GM19455 (cell line): Measurements from ENCODE around the gene FRS2.

ENCODE experiments used
- ATAC-seq: cut with Tn5 transposase; IDR thresholded peaks from one replicate; pipeline ENCODE4 v1.9.1; 2021; ENCODE audit not compliant: unreplicated experiment

Gene FRS2

DNA sequence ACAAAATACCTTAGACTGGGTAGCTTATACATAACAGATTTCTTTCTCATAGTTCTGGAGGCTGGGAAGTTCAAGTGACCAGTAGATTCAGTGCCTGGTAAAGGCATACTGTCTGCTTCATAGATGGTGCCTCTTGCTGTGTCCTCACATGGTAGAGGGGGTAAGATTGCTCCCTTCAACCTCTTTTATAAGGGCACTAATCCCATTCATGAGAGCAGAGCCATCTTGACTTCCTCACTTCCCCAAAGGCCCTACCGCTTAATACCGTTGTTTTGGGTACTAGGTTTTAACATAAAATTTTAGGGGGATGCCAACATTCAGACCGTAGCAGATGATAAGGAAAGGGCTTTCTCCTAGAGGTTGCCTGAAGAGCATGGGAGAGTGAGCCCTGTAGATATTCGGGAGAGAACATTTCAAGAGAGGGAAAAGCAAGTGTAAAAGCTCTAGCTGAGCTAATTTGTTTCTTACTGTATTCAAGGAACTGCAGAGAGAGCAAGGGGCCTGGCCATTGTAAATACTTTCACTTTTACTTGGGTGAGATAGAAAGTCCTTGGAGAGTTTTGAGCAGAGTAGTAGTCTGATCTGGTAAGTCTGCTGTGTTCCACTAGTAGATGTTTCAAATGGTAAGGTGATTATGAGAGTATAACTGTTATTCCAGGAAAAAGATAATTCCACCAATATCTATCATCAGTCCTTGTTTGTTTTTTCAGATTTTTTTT, 27.3 kb downstream of the FRS2 start:
- peak; percentile 89 for ATAC-seq

DNA sequence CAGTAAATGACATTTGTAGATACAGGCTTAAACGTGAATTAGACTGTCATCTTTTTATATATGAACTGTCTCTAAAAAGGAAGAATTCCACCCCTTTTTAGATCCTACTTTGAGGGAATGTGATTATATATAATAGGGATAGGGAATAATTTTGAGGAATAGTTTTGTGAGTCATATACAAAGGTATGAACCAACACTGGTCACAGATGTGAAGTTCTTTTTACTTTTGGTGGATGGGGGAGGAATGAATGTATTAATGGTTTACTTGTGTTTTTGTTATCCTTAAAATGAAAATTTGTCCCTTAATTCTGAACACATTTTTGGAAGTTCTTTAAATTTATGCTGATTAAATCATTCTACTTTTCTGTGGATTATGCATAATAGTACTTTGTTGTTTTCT, 30.4 kb downstream of the FRS2 start:
- no peak for ATAC-seq

DNA sequence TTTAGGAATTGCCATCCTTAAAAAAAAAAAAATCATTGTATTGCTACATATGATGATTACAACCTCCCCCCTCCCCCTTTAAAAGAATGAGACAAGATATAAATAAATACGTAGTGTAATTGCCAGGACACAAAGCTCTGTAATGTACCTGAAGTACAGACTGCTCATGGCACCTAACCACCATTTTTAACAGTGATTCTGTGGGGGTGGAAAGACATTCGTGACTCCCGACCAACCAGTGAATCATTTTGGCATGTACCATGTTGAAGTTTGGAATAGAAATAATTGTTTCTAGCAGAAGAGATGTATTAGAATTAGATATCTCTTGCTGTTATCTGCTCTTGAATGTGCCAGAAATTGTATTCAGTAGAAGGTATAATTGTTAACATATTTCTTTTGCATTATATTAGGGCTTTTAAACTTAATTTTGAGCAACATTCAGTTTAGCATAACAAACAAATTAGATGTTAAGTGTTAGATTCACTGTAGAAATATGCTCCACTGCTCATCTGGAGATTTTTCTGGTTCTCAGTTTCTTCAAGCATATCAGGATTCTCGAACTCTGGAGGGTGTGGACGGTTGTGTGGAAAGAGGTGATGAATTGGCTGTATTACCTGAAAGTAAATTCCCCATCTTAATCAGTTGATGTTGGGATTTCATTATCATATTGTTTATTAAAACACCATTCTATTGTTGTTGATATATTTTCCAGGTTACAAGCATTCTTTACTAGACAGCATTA, 31.1 kb downstream of the FRS2 start:
- ATAC-seq = no peak

DNA sequence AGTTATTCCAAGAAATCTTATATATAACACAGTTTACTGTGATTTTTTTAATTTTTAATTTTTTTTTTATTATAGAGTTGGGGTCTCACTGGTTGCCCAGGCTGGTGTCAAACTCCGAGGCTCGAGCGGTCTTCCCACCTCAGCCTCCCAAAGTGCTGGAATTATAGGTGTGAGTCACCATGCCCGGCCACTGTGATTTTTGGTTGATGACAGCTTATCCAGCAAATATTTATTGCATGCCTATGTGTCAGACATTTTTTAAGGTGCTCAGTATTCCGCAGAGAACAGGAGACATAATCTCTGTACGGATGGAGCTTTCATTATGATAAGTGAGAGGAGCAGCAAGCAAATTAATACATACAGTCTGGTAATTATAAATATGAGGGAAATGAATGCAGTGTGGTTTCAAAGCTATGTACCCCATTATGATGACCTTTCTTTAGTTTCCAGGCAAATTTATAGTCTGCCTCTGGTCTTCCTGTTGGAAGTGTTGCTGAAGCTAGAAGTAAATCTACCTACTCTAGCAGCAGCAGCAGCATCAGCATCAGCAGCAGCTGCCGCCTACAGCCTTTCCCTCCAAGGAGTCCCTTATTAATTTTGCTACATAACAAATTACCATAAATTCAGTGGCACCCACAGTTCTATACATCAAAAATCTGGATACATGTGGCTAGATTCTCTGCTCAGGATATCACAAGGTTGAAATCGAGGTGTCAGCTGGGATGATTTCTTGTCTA, 32.3 kb downstream of the FRS2 start:
- ATAC-seq = no peak

DNA sequence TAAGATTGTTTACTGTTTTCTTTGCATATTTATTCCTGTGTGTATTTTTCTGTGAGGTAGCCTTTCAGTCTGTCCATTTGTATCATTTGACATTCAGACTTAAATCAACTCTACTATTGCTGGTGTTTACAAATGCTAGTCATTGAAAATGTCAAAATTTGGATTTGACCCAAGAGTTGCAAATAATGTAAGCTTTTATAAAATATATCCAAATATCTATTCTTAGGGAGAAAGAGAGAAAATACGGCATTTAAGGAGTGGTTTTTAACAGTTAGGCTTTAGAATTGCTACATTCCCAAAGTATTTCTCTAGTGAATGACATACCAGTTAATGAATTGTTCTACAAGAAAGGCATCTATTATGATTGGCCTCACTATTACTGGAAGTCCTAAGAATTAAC, 37.9 kb downstream of the FRS2 start:
- no peak for ATAC-seq

DNA sequence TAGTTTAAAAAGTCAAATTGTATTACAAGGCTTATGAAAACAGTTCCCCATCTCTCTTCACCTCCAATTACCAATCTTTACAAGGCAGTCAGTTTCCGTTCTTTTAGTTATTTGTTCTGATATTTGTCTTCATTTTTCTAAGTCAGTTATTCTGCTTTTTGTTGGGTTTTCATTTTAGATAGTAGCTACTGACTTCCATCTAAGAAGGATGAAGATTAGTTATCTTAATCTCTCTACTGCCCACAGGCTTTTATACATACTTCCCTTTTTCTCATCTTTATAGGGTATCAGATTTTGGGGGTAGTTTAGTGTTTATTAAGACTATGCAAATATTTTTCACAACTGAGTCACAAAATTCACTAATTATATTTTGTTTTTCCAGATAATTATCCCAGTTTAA, 38.4 kb downstream of the FRS2 start:
- ATAC-seq = no peak

DNA sequence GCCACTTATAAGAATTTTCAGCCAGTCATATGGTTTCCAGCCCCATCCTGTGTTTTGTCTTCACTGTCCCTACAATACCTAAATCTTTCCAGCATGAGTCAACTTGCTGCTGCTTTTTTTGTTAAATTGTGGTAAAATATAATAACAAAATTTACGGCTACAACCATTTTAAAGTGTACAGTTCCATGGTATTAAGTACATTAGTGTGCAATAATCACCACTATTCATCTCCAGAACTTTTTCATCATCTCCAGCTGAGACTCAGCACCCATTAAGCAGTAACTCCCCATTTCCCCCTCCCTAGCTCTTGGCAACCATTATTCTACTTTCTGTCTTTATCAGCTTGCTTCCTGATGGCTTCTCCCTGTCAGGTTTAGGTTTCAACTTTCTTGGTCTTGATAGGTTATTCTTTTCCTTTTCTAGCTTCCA, 39.1 kb downstream of the FRS2 start:
- no peak for ATAC-seq

DNA sequence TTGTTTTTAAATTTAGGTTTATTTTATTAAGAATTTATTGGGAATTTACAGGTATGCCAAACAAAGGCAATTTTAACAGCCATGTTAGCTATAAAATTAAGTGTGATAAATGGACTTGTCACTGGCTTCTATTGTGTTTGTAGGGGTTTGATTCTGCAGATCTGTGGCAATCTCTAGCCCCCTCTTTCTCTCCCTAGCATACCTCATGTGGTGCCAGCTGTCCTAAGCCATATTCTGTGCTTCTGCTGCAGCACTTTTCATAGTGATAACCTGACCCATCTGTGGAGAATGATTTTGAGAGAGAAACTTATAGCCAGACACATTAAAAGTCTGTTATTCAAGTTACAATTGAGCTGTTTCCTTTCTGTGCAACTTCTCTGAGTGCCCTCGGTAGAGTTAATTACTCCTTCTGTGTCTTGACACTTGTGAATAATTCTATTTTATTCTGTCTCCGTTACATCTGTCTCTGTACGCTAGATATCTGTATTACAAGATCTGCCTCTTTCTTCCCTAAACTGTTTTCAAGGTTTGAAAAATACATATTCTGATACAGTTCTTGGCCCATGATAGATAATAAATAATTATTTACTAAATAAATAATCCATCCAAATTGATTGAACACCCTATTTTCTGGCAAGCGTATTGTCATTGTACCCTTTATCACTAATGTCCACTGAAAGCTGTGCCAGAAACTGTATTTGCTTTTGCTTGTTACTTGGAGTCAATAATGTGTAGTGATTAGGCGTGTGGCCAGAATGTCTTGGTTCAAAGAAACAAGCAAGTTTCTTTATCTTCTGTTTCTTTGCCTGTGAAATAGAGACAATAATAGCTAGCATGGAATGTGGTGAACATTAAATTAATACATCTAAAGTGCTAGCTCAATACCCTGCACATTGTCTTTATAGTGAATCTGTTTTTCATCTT, 40.0 kb downstream of the FRS2 start:
- ATAC-seq = no peak

DNA sequence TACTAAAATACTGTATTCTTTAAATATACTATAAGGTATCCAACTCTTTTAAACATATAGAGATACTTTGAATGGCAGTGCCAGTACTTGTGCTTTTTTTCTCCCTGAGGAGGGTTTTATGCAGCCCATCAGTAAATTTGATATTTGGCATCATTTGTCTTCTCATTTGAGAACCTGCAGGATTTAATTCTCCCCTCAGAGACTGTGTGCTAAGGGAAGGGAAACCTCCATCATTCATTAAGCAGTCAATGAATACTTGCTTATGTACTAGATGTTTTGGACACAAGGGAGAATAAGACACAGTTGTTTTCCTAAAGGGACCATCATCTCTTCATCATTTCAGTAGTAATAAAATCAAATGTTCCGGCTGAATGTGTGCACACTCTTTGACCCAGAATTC, 40.8 kb downstream of the FRS2 start:
- ATAC-seq = no peak

DNA sequence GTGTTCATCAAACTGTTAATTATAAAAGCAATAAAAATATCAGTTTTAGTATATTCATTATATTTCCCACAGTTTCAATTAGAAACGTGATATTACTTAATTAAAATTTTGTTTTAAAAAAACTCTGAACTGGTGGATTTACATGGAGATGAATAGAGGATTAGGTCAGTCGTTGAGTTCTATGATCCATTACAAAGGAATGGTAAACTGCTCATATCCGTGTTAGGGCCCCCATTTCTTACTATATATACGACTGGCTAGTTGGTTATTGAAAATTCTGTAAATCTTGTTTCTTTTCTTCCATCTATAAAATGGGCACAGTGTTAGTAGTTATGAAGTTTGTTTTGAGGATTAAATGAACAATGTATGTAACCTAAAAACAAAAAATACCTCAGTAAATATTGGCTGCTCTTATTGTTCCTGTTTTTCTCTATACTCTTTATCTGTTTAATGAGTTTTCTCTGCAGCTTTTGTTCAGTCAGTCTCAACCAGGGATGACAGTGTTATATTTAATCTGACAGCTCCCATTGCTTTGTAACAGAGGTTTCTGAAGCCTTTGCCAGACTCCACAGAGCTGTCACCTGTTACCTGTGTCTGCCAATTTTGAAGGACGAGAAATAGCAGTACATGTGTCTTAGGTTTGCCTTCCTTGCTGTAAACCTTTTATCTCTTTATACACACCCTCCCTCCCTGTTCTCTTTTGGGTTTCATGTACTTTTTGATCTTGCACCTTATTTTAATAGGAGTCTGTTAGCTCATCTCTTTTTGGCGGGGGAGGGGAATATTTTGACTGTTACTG, 41.5 kb downstream of the FRS2 start:
- no peak for ATAC-seq

DNA sequence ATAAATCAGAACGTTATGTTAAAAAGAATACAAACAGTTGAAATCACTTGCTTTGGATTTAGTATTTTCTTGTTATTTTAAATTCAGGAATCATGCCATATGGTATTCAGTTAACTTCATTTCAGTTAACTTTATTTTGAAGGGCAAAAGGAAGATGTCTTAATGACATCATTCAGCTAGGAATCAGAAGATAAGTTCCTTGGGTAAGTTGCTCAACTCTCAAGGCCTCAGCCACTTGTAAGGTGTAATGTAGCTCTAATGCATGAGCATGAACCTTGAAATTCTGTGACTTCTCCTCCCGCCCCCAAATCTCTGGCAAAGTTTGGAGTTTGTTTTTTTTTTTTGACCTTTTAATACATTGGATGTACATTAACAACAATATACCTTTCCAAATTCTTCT, 42.6 kb downstream of the FRS2 start:
- ATAC-seq = no peak

DNA sequence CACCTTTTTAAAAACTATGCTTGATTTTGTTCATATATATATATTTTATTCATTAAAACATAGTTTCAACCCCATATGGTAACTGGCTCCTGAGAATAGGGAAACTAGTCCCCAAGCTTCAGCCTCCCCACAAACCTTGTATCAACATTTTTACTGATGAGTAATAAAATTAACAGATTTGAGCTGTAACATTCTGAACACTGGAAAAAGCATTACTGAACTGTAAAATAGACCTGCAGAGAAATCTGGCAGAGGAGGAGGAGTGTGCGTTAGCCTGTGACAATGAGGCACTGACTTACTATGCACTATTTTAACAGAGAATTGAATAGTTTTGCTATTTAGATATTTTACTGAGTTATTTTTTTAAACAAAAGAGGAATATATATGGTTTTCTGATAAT, 43.1 kb downstream of the FRS2 start:
- ATAC-seq = no peak

DNA sequence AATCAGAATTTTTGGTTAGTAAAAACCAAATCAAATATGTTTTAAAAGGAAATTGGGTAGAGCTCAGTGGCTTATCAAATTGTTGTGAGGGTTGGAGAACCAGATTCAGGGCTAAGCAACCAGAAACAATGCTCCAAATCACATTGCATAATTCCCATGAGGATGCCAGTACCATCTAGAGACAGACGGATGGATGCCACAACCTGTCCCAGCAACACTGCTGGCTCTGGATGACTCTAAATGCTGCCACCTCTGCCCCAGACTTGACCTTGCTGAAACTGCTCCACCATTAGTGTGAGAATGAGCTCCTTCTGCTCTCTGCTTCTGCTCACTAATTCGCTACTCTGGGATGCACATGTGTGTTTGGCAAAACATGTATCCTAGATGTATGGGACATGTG, 43.9 kb downstream of the FRS2 start:
- ATAC-seq = no peak

DNA sequence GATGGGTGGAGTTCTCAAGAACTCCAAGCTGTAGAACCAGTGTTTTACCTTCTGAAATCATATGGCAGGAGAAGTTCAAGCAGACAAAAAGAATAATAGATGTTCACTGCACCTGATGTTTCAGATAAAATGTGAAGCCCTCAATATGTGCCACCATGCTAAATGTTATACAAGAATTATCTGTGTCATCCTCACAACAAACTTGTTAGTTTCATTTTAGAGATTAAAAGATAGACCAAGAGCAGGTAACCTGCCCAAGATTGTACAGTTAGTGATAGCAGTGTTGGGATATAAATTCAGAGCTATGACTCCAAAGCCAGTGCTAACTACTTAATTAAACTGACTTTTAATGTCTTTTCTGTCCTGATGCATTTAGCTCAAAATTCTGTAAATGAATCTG, 44.7 kb downstream of the FRS2 start:
- ATAC-seq = no peak

DNA sequence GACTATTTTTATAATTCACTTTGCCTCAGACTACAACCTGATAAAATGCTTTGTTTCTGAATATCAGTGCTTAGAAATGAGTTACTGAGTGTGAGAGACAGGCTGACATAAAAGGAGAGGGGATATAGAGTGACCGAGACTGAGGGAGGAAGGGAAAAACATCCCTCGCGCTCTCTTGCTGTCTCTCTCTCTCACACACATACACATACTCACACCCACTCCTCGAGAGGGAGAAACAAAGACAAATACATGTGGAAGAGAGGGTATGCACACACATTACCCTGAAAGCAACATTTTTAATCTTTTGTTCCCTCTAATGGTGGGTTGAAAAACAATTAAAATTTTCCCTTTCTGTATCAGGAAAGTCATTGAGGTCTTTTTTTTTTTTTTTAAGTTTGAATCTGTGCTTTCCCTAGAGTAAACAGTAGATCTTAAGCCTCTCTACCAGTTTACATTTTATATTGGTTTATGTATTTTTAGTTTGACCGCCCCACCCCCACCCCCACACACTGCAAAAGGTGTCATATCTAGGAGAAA, 45.3 kb downstream of the FRS2 start:
- no peak for ATAC-seq

DNA sequence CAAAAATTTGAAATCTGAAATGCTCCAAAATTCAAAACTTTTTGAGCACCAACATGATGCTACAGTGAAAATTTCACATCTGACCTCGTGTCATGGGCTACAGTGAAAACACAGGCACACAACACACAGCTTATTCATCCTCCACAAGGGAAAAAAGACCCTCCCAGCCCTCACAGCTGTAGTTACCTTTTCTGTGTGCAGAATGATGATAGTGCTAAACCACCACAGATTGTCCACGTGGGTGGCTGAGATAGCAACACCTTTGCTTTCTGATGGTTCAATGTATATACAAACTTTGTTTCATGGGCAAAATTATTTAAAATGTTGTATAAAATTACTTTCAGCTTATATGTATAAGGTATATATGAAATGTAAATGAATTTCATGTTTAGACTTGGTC, 46.8 kb downstream of the FRS2 start:
- ATAC-seq = no peak

DNA sequence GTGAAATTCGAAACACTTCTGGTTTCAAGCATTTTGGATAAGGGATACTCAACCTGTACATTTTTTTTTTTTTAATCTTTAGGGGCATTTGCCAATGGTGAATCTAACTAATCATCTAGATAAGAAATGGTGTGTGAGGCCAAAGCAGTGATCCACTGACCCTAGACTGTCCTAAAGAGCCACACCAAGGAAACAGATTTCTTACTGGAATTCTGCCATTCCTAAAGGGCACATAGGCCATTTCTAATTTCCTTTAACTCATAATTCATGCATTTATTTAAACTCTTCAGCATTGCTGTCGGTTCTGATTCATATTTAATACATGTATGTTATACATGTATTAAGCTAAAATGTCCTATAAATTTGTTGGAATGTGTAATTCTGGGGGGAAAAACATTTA, 47.2 kb downstream of the FRS2 start:
- no peak for ATAC-seq

DNA sequence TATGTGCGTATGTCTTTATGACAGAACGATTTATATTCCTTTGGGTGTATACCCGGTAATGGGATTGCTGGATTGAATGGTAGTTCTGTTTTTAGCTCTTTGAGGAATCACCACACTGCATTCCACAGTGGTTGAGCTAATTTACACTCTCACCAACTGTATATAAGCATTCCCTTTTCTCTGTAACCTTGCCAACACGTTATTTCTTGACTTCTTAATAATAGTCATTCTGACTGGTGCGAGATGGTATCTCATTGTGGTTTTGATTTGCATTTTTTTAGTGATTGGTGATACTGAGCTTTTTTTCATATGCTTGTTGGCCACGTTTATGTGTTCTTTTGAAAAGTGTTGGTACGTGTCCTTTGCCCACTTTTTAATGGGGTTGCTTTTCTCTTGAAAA, 49.7 kb downstream of the FRS2 start:
- no peak for ATAC-seq

DNA sequence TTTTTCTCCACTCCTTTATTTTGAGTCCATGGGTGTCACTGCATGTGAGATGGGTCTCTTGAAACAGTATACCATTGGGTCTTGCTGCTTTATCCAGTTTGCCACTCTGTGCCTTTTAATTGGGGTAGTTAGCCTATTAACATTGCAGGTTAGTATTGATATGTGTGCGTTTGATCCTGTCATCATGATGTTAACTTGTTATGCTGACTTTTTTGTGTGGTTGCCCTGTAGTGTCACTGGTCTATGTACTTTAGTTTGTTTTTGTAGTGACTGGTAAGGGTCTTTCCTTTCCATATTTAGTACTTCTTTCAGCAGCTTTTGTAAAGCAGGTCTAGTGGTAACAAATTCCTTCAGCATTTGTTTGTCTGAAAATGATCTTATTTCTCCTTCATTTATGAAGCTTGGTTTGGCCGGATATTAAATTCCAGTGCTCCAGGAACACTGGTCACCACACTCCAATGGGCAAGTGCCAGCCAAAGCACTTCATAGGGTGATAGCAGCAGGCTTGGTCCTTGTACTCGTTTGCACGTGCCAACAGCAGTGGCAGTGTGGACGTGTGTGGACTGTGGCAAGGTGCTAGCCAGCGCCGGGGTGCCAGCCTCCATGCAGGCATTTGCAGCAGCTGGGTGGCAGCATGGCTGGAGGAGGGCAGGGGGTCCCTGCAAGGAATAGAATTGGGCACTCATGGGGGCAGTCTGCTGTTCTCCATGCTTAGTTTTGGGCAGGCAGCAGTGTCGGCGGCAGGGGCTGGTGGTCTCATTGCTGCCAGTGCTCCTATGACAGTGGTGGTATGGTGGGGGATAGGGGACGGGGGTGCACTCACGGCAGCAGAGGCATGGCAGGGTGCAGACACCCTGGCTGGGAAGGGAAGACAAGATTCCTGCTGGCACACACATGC, 53.5 kb downstream of the FRS2 start:
- ATAC-seq = no peak
